Omental fat pad (tissue), 4 donors: ENCODE results near the gene MFF. TPM values are rescaled to one million over a fixed set of nuclear protein-coding genes. Genes with fewer than 3 reads are reported as not detected.

Experiments
- ATAC-seq: fragments of 150-250 bp; one replicate; pipeline ENCODE4 v1.9.1; 2016; ENCODE audit warnings: mild to moderate bottlenecking, moderate library complexity; ENCODE audit not compliant: low FRiP score
- DNase-seq: peaks from one replicate; pipeline ENCODE4 v3.0.0-alpha.2; 2019; ENCODE audit warnings: low spot score
- total RNA-seq, 4 donors: library from RNA; depleted of rRNA; stranded (reverse); fragments of >200 nt; gene quantifications; one replicate each; pipeline ENCODE4 v1.1.0, GENCODE V29; 2016
- TF ChIP-seq, protein P1 (sequence below), 3 donors: fragments of 450-650 bp; IDR thresholded peaks; one replicate each; pipeline ENCODE4 v1.5.1; 2016 to 2017; ENCODE audit warnings: antibody characterized with exemption in 3 of 3, mild to moderate bottlenecking in 3 of 3, moderate library complexity in 2 of 3

MFF gene
- total RNA-seq, 4 donors from 2014 or later: 67.1 to 98.0 (median 87.4) TPM

DNA sequence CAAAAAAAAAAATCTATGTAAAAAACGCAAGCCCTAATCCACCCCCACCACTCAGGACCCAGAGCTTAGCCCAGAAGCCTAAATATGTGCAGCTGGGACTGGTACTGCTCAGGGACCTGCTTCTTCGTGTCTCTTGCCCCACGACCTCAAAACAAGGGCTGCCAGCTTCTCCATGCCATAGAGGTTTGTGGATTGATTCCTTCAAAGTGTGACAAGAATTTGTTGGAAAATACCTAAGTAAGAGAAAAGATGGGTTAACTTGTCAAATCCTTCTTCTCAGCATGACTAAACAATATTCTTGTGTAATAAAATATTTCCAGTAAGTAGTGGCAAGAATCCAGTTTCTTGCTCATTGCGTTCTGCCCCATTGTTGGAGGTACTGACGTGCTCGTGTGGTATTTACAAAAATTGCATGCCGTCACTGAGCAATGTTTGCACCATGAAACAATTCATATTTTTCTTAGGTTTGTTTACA is 63.5 kb downstream of the MFF start:
- no peak for ATAC-seq
- TF ChIP-seq, protein P1, sequence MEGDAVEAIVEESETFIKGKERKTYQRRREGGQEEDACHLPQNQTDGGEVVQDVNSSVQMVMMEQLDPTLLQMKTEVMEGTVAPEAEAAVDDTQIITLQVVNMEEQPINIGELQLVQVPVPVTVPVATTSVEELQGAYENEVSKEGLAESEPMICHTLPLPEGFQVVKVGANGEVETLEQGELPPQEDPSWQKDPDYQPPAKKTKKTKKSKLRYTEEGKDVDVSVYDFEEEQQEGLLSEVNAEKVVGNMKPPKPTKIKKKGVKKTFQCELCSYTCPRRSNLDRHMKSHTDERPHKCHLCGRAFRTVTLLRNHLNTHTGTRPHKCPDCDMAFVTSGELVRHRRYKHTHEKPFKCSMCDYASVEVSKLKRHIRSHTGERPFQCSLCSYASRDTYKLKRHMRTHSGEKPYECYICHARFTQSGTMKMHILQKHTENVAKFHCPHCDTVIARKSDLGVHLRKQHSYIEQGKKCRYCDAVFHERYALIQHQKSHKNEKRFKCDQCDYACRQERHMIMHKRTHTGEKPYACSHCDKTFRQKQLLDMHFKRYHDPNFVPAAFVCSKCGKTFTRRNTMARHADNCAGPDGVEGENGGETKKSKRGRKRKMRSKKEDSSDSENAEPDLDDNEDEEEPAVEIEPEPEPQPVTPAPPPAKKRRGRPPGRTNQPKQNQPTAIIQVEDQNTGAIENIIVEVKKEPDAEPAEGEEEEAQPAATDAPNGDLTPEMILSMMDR (IDR thresholded peaks at IDR 0.05): no peak
- no peak for DNase-seq

DNA sequence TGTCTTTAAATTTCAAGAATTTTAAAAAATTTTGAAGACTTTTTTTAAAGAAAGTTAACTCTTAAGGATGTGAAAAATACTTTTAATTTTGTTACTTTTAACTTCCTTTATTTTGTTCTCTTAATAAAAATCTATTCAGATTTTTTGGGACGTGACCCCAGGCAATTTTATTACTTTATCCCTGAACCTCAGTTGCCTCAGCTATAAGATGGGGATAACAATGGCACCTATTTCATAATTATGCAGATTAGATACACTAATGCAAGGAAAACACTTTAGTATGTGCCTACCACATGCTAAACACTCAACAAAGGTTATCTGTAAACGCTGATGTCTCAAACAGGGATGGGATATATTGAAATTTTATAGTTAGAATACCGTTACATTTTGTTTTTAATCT is 64.2 kb downstream of the MFF start:
- no peak for DNase-seq
- ATAC-seq: no peak
- TF ChIP-seq, protein P1 (IDR thresholded peaks at IDR 0.05): no peak

DNA sequence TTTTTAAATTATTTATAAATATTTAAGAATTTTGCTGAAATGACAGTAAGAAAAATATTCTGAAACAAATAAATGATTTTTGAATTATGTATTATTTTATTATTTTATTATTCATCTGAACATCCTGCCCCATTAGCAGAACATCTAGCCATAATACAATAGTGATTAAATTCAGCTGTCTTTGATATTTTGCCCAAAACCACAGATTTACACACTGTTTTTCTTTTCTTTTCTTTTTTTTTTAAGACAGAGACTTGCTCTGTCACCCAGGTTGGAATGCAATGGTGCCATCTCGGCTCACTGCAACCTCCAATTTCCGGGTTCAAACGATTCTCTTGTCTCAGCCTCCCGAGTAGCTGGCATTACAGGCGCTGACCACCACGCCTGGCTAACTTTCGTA is 64.6 kb downstream of the MFF start:
- TF ChIP-seq, protein P1 (IDR thresholded peaks at IDR 0.05): no peak
- ATAC-seq (no peak), DNase-seq (no peak)

DNA sequence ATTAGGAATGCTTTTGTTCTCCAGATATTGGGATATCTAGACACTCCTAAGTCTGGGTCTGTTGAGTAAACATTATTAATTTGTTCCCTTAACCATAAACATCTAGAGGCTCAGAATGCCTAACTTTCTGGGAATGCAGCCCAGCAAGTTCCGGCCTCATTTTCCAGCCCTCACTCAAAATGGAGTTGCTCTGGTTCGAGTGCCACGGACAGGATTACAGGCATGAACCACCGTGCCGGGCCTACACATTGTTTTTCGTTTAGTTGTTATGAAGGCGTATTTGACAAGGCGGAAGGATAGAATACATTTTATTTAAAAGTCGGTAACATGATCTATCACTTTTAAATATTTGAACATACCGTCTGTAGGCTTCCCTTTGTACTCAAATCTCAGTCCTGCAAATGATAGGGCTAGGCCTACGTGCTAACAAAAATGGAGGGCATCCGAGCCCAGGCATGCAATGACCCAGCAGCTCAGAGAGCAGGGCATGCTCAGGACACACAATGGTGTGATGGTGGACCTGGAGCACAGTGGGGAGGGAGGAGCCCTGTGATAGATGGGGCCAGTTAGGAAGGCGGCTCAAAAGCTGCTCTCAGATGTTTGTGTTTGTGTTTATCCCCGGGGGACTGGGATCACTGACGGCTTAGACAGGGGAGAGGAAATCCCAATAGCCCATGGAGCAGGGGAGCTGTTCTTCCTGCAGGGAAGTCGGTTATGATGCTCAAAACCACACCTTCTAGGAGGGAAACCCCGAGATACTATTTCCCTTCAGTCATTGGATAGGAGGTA is 65.6 kb downstream of the MFF start:
- no peak for ATAC-seq
- TF ChIP-seq, protein P1 (IDR thresholded peaks at IDR 0.05): no peak
- no peak for DNase-seq

DNA sequence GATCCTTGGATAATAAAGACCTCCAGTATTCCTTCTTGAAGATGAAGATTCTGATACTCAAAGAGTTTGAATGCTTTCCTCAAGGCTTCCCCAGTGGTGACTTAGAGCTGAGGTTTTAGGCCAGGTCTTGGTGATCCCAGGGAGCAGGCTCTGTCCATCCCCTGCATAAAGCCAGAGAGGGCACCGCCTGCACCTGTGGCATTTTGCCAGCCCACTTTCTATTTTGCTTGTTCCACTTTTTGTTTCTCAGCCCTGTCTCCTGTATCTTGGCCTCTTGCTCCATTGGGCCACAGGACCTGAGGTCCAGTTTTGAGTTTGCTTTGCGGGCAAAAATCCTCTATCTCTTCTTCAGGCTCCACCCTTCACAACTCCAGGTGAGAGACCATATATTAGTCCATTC is 69.3 kb downstream of the MFF start:
- DNase-seq (no peak), ATAC-seq (no peak)
- TF ChIP-seq, protein P1 (IDR thresholded peaks at IDR 0.05): no peak

DNA sequence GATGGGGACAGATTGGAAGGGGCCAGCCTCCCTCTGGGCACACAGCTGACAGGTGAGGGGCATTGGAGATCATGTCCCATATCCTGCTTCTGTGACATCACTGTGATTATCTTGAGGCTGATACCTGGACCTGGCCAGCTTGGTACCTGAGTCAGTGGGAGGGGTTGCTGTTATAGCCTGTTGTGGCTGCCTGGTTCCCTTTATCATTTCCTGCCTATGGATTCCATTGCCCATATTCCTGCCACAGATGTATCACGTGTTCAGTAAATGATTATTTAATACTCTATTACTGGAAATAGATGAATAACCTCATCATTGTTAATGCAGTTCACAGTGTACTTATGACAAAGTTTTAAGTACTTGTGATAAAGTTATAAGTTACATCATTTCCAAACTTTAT is 70.5 kb downstream of the MFF start:
- TF ChIP-seq, protein P1 (IDR thresholded peaks at IDR 0.05): no peak
- ATAC-seq (no peak), DNase-seq (no peak)

DNA sequence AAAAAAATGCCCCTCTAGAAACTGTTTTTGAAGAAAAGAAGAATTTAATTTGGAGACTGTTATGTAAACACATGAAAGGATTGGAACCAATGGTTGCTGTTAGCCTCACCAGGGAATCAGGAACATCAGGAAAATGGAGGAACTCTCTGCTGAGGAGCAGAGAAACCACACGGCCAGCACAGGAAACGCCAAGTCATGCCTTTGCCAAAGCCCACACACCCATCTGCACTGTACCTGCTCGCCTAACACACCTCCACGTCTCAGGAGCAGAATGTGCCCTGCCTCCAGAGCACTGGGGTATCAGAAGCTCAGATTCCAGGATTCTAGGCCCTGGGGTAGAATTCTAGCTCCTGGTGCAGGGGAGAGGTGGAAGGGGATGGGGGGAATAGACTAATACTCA is 72.5 kb downstream of the MFF start:
- TF ChIP-seq, protein P1 (IDR thresholded peaks at IDR 0.05): no peak
- no peak for DNase-seq
- ATAC-seq: no peak
